HG03520 (cell line): ENCODE results near the gene SEMA6A.

Experiments used
- ATAC-seq: cut with Tn5 transposase; IDR thresholded peaks from one replicate; pipeline ENCODE4 v1.9.1; 2021; ENCODE audit warnings: mild to moderate bottlenecking, moderate library complexity; ENCODE audit not compliant: unreplicated experiment

SEMA6A gene

DNA sequence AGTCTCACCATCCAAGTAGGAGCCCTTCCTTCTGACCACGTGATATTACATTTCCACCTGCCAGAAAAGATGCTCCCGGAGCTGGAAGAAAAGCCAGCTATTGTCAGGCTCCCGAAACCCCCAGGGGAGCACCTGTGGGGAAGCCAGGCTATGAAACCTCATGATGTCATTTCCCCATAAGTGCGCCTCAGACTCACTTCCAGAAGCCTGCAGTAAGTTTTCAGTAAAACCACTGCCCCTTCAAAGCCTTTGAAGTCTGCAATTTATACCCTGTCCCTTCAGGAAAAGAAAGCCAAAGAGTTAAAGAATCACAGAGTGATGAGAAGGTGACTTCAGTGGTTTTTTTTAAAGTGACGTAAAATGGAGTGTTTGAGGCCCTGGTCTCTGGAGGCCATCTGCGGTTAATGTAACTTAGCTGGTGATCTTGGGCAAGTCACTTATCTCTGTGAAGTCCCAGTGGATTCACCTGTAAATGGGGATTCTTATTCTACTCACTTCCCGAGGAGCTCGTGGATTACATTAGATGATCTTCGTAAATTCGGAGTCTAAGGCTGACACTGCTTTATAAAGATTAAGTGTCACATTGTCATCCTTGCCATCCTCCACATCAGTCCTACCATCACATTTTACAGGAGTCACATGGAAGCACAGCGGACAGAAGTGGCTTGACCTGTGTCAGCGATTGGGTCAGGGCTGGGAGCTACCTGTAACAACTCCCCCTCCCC lies 2.6 kb upstream of the SEMA6A start:
- peak; percentile 49 for ATAC-seq

DNA sequence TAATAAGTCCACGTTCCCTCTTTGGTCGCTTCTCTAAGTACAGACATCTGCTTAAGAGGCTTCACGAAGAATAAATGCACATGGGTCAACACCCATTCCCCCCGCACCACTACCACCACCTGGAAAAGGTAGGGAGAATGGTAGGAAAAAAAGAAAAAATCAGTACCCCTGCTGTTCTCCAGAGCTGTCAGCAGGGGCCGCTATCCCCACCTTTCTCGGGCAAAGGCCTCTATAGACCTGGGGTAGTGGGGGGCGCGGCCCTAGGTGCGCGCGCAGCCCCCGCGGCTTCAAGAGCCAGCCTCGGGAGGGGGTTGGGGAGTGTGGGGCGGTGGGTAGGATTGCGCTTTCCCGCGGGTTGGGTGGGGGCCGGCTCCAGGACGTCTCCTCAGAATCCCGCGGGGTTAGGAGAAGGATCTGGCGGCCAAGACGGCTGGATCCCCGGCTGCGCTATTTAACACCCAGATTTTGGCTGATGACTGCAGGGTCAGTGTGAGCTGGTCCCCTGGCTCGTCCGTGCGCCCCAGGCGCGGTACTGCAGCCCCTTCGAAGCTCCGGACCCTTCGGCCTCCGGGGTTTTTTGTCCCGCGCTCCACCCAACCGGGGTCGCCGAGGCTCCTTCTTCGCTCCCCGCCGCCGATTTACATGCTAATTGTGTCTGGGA lies 1.6 kb upstream of the SEMA6A start:
- peak; percentile 35 for ATAC-seq

DNA sequence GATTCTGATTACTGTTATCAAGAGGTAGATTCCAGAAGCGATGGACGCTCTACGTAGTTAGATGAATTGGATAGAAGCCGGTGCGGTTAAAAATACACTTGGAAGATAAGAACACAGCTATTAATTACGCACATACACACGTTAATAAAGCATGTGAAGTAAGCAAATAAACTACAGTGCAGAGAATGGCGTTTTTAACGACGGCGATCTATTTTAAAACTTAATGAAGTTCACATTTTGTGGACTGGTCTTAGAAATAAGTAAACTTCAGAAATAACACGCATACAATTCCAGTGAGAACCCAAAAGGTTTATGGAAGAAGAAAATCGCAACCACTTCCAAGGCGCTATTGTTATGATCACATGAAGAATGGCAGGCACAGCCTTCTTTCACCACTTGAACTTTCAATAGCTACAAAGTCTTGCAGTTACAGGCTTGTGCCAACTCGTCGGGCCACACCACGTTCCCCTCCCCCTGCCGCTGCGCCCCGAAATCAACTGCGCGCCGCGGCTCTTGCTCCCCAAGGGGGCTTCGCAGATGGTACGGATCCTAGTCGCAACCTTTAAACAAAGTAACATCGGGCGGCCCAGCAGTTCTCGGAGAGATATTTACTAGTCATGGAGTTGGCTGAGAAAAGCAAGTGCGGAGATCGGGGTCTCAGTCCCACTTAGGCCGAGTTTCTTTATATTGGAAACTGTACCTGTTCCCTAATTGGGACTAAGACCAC lies 866 bp upstream of the SEMA6A start:
- no peak for ATAC-seq

DNA sequence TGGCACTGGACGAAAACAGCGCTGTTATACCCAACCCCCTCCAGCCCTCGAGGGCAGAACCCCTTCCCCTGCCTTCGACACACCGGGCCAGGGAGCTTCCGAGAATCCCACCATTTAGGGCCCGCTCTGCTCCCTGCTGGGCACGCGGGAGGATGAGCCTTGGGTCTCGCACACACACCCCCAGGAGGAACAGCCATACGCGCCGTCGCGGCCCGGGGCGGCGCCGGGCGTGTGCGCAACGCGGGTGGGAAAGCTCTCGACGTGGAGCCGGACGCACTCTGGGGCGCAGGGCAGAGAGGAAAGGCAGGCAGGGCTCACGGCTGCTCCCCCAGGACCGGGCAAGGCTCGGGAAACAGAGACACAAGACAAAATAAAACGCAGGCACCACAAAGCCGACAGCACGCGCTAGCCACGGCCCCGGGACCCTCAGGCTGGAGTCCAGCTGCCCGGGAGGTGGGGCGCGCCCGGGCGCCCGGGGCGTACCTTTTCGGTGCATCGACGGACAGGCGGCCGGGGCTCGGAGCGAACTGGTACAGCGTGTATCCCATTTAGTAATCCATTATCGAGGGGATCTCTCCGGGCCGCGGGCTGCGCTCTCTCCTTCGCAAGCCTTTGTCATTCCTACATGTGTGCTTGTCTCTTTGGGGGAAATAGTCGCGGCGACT lies 789 bp downstream of the SEMA6A start:
- ATAC-seq: no peak

DNA sequence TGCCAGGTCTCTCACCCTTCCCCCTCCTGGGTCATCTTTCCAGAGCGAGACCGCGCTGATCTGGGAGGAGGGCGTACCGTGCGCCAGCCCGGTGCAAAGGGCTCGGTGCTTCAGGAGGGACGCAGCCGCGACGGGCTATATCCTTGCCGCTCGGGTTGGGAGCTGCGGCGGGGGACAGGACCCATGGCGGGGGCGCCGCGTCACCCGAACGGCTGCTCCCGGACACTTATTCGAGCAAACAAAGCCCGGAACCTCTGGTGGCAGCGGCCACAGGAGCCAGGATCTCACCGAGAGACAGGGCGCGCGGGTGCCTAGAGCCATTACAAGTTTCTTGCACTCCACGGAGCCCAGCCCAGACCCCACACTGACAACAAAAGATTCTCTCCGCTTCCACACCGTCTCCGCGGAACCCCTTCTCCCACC lies 1.3 kb downstream of the SEMA6A start:
- no peak for ATAC-seq

DNA sequence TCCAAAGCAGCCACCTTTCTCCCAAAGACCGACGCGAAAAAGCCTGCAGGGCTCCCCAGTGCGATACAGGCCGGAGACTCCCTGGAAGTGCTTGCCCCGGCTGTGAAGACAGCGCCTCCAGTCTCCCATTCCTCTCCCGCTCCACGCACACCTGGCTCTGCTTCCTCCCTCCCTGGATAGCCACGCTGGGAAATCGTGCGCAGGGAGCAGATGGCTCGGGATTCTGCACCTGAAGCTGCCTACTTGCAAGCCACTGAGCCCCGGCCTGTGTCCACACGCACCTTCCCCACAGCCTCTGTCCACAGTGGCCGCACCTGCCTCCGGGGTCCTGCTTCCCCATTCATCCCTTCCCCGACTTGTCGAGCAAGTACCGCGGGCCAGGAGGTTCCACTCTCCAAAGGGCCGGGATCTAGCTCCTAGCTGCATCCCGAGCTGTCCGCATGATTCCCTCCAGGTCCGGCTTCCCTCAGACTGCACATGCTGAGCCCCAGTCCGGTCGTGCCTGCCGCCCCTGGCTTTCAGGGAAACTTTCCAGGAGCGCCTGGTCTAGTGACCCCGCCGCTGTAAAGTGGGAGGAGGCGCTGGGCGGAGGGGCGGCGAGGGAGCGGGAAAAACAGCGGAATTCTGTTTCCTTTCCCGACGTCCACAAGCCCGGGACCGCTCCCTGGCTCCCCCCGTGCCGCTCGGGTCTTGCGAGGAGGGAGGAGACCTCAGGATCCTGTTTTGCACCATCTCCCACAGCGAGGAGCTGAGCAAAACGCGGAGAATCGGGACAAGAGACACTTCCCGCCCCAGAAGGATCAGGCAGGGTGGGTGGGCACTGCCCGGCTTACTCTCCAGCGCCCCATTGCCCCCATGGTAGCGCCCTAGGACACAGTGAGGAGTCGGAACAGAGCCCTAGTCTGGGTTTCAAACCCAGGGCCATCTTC lies 2.0 kb downstream of the SEMA6A start:
- ATAC-seq: no peak

DNA sequence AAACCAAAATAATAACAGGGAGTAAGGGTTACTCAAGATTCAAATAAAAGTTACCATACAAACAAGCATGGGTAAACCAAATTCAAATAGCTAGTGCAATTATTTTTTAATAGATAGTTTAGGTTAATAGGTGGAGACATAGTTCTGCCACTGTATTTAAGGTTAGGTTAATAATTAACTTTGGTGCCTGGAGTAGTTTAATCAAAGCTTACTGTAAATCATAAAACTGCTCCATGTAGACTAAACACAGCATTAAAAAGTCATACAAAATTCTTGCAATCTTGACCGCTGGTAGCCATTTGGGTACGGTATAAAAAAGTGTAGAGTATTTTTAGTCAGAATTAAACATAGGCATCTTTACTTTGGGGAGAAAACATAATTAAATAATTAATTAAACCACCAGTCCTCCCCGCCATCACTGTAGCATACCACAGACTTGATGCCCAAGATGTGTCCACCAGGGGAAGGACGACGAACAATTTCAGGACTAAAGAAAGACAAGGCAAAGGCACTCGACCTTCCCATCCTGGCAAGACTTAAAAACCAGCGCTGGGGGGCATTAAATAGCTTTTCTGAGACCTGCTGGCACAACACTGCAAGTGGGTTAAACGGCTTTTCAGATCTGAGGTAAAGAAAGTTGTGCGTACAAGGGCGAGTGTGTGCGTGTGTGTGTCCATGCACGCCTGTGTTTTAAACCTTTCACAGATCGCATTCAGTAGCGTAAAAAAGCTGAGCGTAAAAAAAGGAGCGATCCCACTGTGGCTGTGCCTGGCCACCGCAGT lies 2.9 kb downstream of the SEMA6A start:
- no peak for ATAC-seq

DNA sequence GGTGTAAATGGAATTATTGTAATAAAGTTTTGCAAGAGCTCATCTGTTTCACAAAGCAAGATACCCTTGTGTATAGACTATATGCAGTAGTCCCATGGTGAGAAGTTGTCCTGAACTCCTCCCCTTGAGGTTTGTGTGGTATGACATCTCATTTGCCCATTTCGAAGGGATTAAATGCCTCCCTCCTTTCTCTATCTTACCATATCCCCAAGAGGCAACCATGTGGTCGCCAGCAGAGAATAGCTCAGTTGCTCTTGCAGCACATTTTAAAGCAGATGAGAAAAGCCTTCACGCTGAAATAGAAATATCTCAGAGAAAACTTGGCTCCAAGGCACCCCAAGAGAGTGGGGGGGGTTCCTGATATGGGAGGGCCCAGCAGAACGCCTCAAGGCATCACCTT lies 4.6 kb downstream of the SEMA6A start:
- ATAC-seq: no peak

DNA sequence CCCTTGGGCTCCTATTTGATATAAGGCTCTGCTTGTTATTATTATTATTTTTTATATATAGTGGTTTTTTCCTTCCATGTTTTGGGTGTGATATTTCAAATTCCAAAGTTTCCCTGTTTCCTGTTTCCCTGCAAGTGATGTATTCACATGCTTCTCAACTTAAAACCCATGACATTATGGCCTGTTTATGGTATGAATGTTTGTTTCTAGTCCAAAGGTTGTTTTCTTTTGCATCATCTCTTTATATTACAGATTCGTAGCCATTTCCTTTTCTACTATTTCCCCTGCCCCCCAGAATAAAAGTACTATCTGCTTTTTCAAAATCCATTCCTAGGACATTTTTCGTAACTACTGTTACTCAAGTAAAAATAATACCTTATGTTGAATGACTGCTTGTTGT lies 7.5 kb downstream of the SEMA6A start:
- ATAC-seq: no peak

DNA sequence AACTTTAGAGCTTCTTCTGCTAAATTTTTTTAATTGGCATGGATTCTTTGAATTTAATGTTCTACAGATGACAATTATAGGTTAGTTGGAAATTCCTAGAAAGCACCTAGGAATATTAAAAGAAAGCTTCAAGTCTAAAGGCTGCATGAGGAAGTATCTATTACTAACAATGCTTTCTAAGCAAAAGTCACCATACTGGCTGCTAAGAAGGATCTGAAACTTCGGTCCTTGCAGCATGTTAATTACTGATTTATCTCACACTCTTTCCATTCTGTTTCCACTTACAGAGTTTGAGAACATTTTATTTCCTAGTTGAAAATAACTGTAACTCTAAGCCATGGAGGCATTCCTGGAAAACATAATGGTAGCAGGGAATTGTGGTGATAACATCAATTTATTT lies 8.4 kb downstream of the SEMA6A start:
- peak; percentile 73 for ATAC-seq

DNA sequence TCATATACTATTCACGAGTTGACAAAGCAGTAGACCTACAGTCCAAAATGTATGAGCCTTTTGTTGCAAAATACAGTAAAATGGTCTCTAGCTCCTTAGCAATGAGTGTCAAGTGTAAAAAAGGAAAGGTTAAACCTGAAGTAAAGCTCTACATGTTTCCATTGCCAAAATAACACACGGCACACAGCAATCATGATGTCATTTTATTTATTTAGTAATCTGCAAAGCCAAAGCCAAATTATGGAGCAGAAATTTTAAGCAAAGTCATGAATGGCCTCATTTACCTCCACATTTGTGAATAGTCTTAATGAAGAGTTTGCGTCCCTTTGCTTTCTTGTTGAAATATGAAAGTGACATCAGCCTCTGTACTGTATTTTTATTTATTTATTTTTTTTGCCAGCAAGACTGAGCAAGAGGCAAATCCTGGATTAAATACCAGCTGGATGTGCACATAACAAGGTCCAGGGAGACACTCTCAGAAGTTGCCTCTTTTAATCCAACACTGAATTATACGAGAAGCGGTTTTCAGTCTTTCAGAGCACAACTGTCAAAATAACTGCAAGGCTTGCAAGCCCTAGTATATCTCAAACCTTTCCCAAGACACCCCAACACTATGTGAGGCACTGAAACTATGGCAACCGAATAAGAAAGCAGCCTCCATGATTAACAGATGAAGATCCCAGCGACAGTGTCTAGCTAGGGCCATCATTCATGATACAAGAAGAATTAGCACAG lies 9.7 kb downstream of the SEMA6A start:
- no peak for ATAC-seq

DNA sequence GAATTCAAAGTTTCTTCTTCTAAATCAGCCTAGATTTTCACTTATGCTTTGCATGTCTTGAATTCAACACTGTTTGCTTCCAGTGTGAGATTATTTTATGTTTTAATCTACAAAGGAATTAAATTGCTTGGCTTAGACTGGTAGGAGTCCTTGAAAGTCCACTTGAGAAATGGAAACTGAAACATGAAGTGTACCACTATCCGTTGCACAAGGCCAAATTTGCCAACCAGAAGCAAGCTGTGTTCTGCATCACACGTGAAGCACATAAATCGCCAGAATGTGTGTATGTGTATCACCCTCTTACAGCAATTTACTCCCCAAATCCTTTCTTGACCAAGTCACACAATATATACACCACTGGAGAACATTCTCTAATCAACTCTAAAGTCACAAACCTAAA lies 10.3 kb downstream of the SEMA6A start:
- ATAC-seq: no peak

DNA sequence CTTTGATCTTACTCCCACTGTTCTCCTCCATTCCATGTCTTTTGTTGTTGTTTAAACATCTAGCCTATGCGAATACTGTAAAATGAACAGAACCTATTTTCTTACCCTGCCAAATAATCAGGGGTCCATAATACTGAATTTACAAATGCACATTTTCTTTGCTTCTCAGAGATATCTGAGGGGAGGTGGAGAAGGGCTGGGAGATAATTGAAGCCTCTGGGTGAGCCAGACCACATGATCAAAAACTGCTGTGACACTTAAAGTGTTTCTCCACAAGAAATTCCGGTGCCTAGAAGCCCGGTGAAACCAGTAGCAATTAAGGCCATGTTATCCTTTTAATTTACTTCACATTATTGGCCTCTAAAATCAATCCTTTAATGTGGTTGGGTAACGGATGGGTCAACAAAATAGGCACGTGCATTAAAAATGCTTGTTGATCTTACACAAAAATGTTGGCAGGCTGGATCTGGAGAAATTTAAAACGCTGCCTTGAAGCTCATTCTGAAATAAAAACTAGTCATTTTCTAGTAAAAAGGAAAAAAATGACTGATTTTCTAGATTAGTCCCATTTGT lies 10.8 kb downstream of the SEMA6A start:
- no peak for ATAC-seq

DNA sequence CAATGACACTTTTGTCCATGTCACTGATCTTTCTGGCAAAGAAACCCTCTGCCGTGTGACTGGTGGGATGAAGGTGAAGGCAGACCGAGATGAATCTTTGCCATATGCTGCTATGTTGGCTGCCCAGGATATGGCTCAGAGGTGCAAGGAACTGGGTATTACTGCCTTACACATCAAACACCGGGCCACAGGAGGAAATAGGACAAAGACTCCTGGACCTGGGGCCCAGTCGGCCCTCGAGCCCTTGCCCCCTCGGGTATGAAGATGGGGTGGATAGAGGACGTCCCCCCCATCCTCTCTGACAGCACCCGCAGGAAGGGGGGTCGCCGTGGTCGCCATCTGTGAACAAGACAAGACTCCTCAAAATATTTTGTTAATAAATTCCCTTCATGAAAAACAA lies 12.0 kb downstream of the SEMA6A start:
- ATAC-seq: no peak

DNA sequence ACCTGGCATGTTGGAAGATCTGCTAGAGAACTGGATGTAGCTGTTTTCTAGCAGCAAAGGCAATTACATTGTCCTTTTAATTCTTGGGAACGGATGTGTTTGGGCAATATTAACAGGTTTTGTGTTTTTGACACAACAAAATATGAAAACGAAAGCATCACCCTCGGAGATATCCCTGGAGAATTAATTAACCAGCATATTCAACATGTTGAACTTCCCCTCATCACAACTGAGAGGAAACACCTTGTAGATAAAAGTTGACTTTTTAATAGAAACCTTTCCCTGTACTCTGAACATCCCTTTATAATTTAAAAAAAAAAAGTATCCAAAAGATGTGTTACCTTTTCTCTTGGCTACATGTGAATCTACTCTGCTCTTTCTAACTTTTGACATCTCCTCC lies 13.0 kb downstream of the SEMA6A start:
- no peak for ATAC-seq

DNA sequence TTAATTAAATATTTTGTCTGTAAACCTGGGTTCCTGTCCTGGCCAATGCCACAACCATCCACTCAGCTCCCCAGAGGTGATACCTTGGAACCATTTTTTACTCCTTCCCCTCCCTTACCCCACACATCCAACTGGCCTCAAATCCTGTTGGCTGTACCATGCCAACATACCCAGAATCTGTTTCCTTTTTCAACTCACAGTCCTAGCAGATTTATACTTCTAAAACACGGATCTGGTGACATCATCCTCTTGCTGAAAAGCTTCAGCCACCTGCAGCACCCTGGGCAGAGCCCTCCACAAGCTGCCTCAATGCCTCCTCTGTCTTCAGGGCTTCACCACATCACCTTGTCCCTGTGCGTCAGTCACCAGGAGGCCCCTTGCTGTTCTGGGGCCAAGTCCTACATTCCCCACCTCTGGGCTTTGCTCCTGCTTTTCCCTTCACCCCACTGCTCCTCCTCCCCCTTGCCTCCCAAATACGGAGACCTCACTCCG lies 14.9 kb downstream of the SEMA6A start:
- ATAC-seq: no peak

DNA sequence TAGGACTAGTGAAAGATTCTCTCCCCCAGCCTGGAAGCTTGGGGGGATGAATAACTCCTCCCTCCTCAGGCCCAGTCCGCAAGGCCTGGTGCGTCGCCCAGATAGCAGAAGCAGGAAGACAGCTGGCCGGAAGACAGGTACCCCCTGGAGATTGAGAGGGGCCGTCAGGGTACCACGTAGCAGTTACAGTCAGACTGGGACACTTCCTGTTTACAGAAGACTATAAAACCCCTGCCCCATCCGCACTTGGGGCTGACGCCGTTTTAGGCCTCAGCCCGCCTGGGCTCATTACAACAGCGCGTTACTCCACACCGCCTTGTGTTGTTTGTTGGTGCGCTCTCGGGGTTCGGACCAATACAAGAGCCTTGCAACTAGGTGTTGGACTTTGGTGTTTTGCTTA lies 15.4 kb downstream of the SEMA6A start:
- ATAC-seq: no peak

DNA sequence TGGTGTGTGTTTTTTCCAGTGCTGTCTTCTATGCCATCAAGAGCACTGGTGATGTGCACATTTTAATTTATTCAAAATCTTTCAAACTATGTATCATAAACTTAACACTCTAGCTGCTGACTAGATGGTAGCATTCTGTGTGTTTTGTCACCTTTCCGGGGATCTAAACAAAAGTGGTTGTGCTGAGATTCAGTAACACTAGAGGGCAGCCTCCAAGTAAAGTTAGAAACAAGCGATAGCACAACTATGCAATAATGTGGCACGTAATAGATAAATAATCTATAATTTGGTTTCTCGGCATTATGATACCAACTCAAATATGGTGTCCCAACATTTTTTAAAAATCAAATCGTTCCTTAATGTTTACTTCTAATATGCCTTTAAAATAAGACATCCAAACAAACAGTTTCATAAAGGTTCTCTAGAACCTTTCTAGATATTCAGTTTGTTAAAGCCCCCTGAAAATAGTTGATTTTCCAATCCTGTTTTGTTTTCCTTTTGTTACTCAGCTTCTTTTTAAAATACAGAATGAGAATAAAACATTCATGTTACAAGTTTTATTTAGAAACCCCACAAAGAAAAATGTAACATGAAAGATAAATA lies 16.9 kb downstream of the SEMA6A start:
- no peak for ATAC-seq
